ENCODE measurements around the gene RPS19BP1.

The RPS19BP1 gene

DNA sequence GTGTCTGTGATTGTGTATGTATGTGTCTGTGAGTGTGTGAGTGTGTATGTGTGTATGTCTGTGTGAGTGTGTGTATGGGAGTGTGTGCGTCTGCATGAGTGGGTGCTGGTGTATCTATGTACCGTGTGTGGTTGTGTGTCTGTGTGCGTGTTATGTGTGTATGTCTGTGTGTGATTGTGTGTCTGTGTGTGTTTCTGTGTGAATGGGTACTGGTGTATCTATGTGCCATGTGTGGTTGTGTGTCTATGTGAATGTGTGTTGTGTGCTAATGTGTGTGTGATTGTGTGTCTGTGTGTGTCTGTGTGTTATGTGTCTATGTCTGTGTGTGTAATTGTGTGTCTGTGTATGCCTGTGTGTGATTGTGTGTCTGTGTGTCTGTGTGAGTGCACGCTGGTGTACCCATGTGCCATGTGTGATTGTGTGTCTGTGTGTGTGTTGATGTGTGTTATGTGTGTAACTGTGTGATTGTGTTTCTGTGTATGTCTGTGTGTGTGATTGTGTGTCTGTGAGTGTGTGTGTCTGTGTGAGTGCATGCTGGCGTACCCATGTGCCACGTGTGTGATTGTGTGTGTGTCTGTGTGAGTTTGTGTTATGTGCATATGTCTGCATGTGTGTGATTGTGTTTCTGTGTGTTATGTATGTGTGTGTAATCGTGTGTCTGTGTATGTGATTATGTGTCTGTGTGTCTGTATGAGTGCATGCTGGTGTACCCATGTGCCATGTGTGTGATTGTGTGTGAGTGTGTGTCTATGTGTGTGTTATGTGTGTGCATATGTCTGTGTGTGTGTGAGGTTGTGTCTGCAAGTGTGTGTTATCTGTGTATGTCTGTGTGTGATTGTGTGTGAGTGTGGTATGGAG lies 31.3 kb upstream of the RPS19BP1 start:
- H4K8ac ChIP-seq (ENCODE audit: low read depth, low read length): no peak overlapping the region
- H3K23ac ChIP-seq (ENCODE audit: low read length): peak overlapping the region; percentile 89
- H3K36me3 ChIP-seq (ENCODE audit: control insufficient read depth in 1 of 2, insufficient read depth in 2 of 2, low read length in 2 of 2): no peaks in the 10 kb centered on the region
- H3K14ac ChIP-seq (ENCODE audit: low read length): no peak overlapping the region
- H4K12ac ChIP-seq (ENCODE audit: low read depth, low read length): no peak overlapping the region
- no peak overlapping the region for H3K18ac ChIP-seq (ENCODE audit: low read length)
- no peak overlapping the region for H3K4me3 ChIP-seq (ENCODE audit: low read depth, low read length)
- H2BK5ac ChIP-seq (ENCODE audit: low read depth, low read length, poor library complexity): no peak overlapping the region
- no peak overlapping the region for H3K4ac ChIP-seq (ENCODE audit: low read depth, low read length)
- no peak for DNase-seq
- no CpG with 5 or more reads among the region's 7 CpGs for WGBS (ENCODE audit: extremely low coverage, insufficient coverage, insufficient read length)
- no peaks in the 10 kb centered on the region for H3K79me2 ChIP-seq (ENCODE audit: control insufficient read depth, insufficient read depth, low read length, poor library complexity)
- H3K4me1 ChIP-seq (ENCODE audit: control insufficient read depth in 1 of 2, insufficient read depth in 2 of 2, low read length in 2 of 2): peaks cover 9 to 11% of the 10 kb centered on the region in 2 experiments
- peaks cover 12% of the 10 kb centered on the region for H3K9me3 ChIP-seq (ENCODE audit: insufficient read depth, low read depth, low read length)
- no peaks in the 10 kb centered on the region for H3K27me3 ChIP-seq (ENCODE audit: insufficient read depth, low read length)
- H2BK120ac ChIP-seq (ENCODE audit: insufficient read depth, low read length, poor library complexity): no peak overlapping the region
- no peak overlapping the region for H2BK12ac ChIP-seq (ENCODE audit: low read length)
- no peak overlapping the region for H3K27ac ChIP-seq (ENCODE audit: low read depth, low read length)
- no peak overlapping the region for H4K91ac ChIP-seq (ENCODE audit: low read depth, low read length)
- H3K79me1 ChIP-seq (ENCODE audit: low read length): no peaks in the 10 kb centered on the region
- no peak overlapping the region for H3K9ac ChIP-seq (ENCODE audit: low read length)
- H2AFZ ChIP-seq (ENCODE audit: insufficient read depth, low read length, poor library complexity): no peak overlapping the region
- H3K4me2 ChIP-seq (ENCODE audit: low read length): no peak overlapping the region
- H2AK5ac ChIP-seq (ENCODE audit: low read length): no peak overlapping the region

DNA sequence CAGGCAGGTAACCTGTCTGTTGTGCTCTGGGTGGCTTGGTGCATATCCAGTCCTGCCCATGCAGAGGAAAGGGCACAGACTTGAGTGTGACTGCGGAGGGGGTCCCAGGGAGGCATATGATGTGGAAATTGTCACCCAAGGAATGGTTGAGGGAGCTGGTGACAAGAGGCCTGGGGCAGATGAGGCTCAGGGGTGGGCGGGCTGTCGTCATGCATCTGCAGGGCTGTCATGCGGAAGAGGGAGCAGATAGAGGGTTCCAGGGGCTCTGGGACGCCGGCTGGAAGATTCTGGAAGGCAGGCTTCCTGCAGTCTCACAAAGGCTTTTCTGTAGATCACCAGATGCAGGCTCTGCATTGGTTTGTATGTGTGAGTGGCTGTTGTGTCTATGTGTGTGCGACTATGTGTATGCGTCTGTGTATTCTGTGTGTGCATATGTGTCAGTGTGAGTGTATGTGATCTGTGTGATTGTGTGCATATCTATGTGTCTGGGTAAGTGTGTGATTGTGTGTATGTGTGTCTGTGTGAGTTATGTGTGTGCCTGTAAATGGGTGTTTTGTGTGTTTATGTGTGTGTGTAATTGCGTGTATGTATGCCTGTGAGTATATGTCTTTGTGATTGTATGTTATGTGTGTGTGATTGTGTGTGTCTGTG lies 30.4 kb upstream of the RPS19BP1 start:
- no peak overlapping the region for H4K12ac ChIP-seq (ENCODE audit: low read depth, low read length)
- H3K79me2 ChIP-seq (ENCODE audit: control insufficient read depth, insufficient read depth, low read length, poor library complexity): no peaks in the 10 kb centered on the region
- no peak overlapping the region for H2BK120ac ChIP-seq (ENCODE audit: insufficient read depth, low read length, poor library complexity)
- no peak overlapping the region for H3K4ac ChIP-seq (ENCODE audit: low read depth, low read length)
- no peak overlapping the region for H2BK12ac ChIP-seq (ENCODE audit: low read length)
- H3K9ac ChIP-seq (ENCODE audit: low read length): no peak overlapping the region
- H3K14ac ChIP-seq (ENCODE audit: low read length): no peak overlapping the region
- H2BK5ac ChIP-seq (ENCODE audit: low read depth, low read length, poor library complexity): no peak overlapping the region
- H4K91ac ChIP-seq (ENCODE audit: low read depth, low read length): no peak overlapping the region
- H3K9me3 ChIP-seq (ENCODE audit: insufficient read depth, low read depth, low read length): peaks cover 12% of the 10 kb centered on the region
- H3K27me3 ChIP-seq (ENCODE audit: insufficient read depth, low read length): peaks cover 8% of the 10 kb centered on the region
- no peak overlapping the region for H3K27ac ChIP-seq (ENCODE audit: low read depth, low read length)
- no peak overlapping the region for H4K8ac ChIP-seq (ENCODE audit: low read depth, low read length)
- 100% methylated on average over 1 of the region's 9 CpGs for WGBS (ENCODE audit: extremely low coverage, insufficient coverage, insufficient read length)
- H3K36me3 ChIP-seq (ENCODE audit: control insufficient read depth in 1 of 2, insufficient read depth in 2 of 2, low read length in 2 of 2): no peaks in the 10 kb centered on the region
- H3K79me1 ChIP-seq (ENCODE audit: low read length): no peaks in the 10 kb centered on the region
- no peak overlapping the region for H3K23ac ChIP-seq (ENCODE audit: low read length)
- H3K4me1 ChIP-seq (ENCODE audit: control insufficient read depth in 1 of 2, insufficient read depth in 2 of 2, low read length in 2 of 2): peaks cover 9 to 11% of the 10 kb centered on the region in 2 experiments
- no peak overlapping the region for H2AFZ ChIP-seq (ENCODE audit: insufficient read depth, low read length, poor library complexity)
- H3K18ac ChIP-seq (ENCODE audit: low read length): no peak overlapping the region
- H2AK5ac ChIP-seq (ENCODE audit: low read length): no peak overlapping the region
- no peak overlapping the region for H3K4me3 ChIP-seq (ENCODE audit: low read depth, low read length)
- H3K4me2 ChIP-seq (ENCODE audit: low read length): no peak overlapping the region
- no peak for DNase-seq

DNA sequence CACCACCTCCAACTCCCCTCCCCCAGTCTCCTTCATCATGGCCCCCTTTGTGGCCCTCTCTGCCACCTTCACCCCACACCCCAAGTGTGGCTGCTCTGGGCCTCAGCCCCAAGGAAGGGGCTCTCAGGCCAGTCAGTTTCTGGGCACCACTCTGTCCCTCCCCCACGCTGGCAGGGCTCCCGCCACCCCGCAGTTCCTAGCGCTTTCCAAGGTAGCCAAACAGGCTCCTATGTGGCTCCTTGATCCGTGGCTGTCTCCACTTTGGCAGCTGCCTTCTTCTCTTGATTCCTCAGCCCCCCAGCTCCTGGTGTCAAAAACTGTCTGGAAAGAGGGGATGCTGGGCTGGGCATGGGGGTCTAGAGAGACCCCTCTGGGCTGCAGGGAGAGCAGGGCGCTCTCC lies 27.6 kb upstream of the RPS19BP1 start:
- no peak overlapping the region for H3K4ac ChIP-seq (ENCODE audit: low read depth, low read length)
- DNase-seq: no peak
- no peak overlapping the region for H4K12ac ChIP-seq (ENCODE audit: low read depth, low read length)
- H3K36me3 ChIP-seq (ENCODE audit: control insufficient read depth in 1 of 2, insufficient read depth in 2 of 2, low read length in 2 of 2): no peaks in the 10 kb centered on the region
- H3K18ac ChIP-seq (ENCODE audit: low read length): no peak overlapping the region
- no peak overlapping the region for H3K4me3 ChIP-seq (ENCODE audit: low read depth, low read length)
- no peaks in the 10 kb centered on the region for H3K79me1 ChIP-seq (ENCODE audit: low read length)
- WGBS (ENCODE audit: extremely low coverage, insufficient coverage, insufficient read length): no CpG with 5 or more reads among the region's 6 CpGs
- H4K8ac ChIP-seq (ENCODE audit: low read depth, low read length): no peak overlapping the region
- H2BK5ac ChIP-seq (ENCODE audit: low read depth, low read length, poor library complexity): no peak overlapping the region
- H4K91ac ChIP-seq (ENCODE audit: low read depth, low read length): no peak overlapping the region
- H3K9ac ChIP-seq (ENCODE audit: low read length): no peak overlapping the region
- H3K27ac ChIP-seq (ENCODE audit: low read depth, low read length): no peak overlapping the region
- H3K4me2 ChIP-seq (ENCODE audit: low read length): no peak overlapping the region
- no peak overlapping the region for H2BK12ac ChIP-seq (ENCODE audit: low read length)
- no peak overlapping the region for H2AK5ac ChIP-seq (ENCODE audit: low read length)
- H3K4me1 ChIP-seq (ENCODE audit: control insufficient read depth in 1 of 2, insufficient read depth in 2 of 2, low read length in 2 of 2): peaks cover 9 to 11% of the 10 kb centered on the region in 2 experiments
- no peak overlapping the region for H2AFZ ChIP-seq (ENCODE audit: insufficient read depth, low read length, poor library complexity)
- H3K14ac ChIP-seq (ENCODE audit: low read length): no peak overlapping the region
- H3K27me3 ChIP-seq (ENCODE audit: insufficient read depth, low read length): peaks cover 28% of the 10 kb centered on the region
- H2BK120ac ChIP-seq (ENCODE audit: insufficient read depth, low read length, poor library complexity): no peak overlapping the region
- no peaks in the 10 kb centered on the region for H3K79me2 ChIP-seq (ENCODE audit: control insufficient read depth, insufficient read depth, low read length, poor library complexity)
- peaks cover 6% of the 10 kb centered on the region for H3K9me3 ChIP-seq (ENCODE audit: insufficient read depth, low read depth, low read length)
- H3K23ac ChIP-seq (ENCODE audit: low read length): no peak overlapping the region

- Histone ChIP-seq H3K23ac (ENCODE audit: low read length) (no peak overlapping the region), H3K27ac (ENCODE audit: low read depth, low read length) (no peak overlapping the region), H2AK5ac (ENCODE audit: low read length) (no peak overlapping the region), H3K4me3 (ENCODE audit: low read depth, low read length) (no peak overlapping the region), H3K9me3 (ENCODE audit: insufficient read depth, low read depth, low read length) (peaks cover 5% of the 10 kb centered on the region), H3K9ac (ENCODE audit: low read length) (no peak overlapping the region), H2BK12ac (ENCODE audit: low read length) (no peak overlapping the region), H3K79me1 (ENCODE audit: low read length) (no peaks in the 10 kb centered on the region), H4K91ac (ENCODE audit: low read depth, low read length) (no peak overlapping the region), H3K79me2 (ENCODE audit: control insufficient read depth, insufficient read depth, low read length, poor library complexity) (no peaks in the 10 kb centered on the region), H3K27me3 (ENCODE audit: insufficient read depth, low read length) (peaks cover 28% of the 10 kb centered on the region), H3K4ac (ENCODE audit: low read depth, low read length) (no peak overlapping the region), H3K18ac (ENCODE audit: low read length) (no peak overlapping the region), H2BK5ac (ENCODE audit: low read depth, low read length, poor library complexity) (no peak overlapping the region), H3K4me2 (ENCODE audit: low read length) (no peak overlapping the region), H4K8ac (ENCODE audit: low read depth, low read length) (no peak overlapping the region), H4K12ac (ENCODE audit: low read depth, low read length) (no peak overlapping the region), H3K14ac (ENCODE audit: low read length) (no peak overlapping the region), H3K36me3 (ENCODE audit: control insufficient read depth in 1 of 2, insufficient read depth in 2 of 2, low read length in 2 of 2) (no peaks in the 10 kb centered on the region), H3K4me1 (ENCODE audit: control insufficient read depth in 1 of 2, insufficient read depth in 2 of 2, low read length in 2 of 2) (peaks cover 9 to 11% of the 10 kb centered on the region in 2 experiments), H2BK120ac (ENCODE audit: insufficient read depth, low read length, poor library complexity) (no peak overlapping the region), H2AFZ (ENCODE audit: insufficient read depth, low read length, poor library complexity) (no peak overlapping the region)
- WGBS (ENCODE audit: extremely low coverage, insufficient coverage, insufficient read length): no CpG with 5 or more reads among the region's 11 CpGs
- DNase-seq: peak in 1 of 2 donors; percentile 5
Measured at GRCh38 chr22:39559456-39560105, 27.0 kb upstream of the RPS19BP1 start.

All from trophoblast cell (in vitro differentiated cells and primary cell).